ENCODE measurements around the gene ABCA5. TPM values are rescaled to one million over a fixed set of nuclear protein-coding genes. Genes with fewer than 3 reads are reported as not detected.

ABCA5 gene
- total RNA-seq, 2 donors from 2014 or later, result 17.1 to 77.9 TPM

Other genes starting within 250 kb of the ABCA5 start
- gene ABCA6, start 185.2 kb downstream of the ABCA5 start, total RNA-seq, result under 1 TPM; 0.24 to 0.90 TPM
- gene ABCA10, start 98.3 kb downstream of the ABCA5 start, total RNA-seq, result 1 to 10 TPM; 1.1 to 5.1 TPM
- 1 to 10 TPM; 2.4 to 3.9 TPM for gene MAP2K6, start 87.6 kb upstream of the ABCA5 start, total RNA-seq

All from activated T-helper 17 cell treated with anti-CD3 and anti-CD28 coated beads, Interleukin-2, amount 50 U/mL, for 72 hours (primary cell).